DMS79 treated with DMSO at 0.1 percent for 48 hours (cell line): ENCODE measurements around the gene NQO1.
"Not testable (repeated sequence)": the region's sequence is repeated elsewhere in the genome, so short reads cannot be mapped to it uniquely, and the experiment has no call there.

ENCODE experiments used
- DNase-seq: peaks from one replicate; lab custom pipeline; 2025; lab: John Stamatoyannopoulos, UW

The NQO1 gene

DNA sequence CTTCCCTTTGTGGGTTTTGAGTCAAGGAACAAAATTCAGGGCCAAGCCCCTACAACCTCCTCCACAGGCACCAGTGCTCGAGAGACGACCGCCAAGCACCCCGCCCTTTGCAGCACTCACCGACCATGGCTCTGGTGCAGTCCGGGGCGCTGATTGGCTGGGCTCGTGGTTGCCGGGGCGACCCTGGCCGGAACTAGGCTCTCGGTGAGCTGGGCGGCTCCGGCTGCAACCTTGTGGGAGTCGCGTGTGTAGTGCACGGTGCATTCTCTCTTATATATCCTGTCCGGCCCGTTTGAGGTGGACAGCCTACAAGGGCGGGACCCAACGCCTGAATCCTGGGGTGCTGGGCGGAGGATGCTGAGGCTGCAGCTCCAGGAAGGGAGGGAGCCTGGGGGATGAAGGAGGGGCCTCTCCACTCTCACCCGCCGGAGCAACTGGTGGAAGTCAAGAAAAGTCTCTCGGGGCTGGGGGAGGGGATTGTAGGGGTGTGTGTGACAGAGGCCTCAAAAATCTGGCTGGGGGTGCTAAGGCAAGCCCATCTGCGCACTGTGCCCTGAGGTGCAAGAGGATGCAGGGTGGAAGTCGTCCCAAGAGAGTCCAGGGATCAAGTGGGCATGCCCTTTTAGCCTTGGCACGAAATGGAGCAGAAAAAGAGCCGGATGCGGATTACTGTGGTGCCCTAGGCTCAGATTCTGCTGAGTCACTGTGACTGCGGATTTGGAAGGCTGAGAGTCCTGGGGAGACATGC, at the start of gene NQO1:
TSS of gene NQO1 (minus strand) at position 248 of the 748 bp plus-strand sequence. CDS start at position 127, 121 bp downstream.
- DNase-seq: peak; percentile 80

GRCh38 chr16:69775563-69775962, 49.2 kb upstream of the NQO1 start:
- DNase-seq: no peak

DNA sequence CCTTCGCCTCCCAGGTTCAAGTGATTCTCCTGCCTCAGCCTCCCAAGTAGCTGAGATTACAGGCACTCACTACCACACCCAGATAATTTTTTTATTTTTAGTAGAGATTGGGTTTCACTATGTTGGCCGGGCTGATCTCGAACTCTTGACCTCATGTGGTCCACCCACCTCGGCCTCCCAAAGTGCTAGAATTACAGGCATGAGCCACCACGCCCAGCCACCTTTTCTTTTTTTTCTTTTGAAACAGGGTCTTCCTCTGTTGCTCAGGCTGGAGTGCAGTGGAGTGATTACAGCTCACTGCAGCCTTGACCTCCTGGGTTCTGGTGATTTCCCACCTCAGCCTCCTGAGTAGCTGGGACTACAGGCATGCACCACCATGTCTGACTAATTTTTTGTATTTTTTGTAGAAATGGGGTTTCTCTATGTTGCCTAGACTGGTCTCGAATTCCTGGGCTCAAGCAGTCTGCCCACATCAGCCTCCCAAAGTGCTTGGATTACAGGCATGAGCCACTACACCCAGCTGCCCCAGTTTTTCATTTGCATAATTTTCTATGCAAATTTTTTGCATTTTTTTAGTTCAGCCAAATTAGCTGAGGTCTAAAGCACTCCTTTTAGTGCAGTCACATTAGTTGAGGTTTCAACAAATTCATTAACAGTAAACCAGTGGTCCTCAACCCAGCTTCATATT, 47.0 kb upstream of the NQO1 start:
- no peak for DNase-seq

DNA sequence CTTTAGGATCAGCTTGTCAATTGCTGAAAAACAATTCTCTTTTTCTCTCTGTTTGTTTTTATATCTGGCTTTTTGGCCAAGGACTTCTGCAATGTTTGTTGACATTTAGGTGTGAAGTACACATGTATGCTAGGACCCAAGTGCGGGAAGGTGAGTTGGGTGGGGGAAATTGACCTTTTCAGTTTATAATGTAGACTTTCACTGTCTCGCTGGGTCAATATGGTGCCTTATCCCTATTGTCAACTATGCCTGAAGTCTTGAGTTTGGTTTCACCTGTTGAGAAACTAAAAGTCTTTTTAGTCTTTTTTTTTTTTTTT, 45.2 kb upstream of the NQO1 start:
- no peak for DNase-seq

GRCh38 chr16:69769404-69769803, 43.0 kb upstream of the NQO1 start:
- DNase-seq: no peak

DNA sequence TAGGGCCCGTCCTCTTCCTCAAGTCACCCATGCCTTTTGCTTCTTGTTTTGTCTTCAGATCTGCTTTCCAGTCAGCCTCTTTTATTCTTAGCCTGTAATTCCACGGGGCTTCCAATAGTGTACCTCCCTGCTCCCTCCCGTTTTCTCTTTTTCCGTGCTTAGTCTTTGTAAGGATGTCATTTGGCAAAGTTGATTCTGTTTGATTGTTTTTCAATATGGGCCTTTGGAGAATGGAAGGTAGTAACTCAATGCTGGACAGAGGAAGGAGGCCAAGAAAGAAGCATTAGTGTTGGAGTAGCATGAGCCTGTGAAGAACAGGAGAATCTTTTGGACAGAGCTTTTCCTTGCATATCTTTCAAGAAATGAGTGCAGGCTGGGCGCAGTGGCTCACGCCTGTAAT, 42.3 kb upstream of the NQO1 start:
- DNase-seq: no peak

GRCh38 chr16:69767459-69768229, 41.3 kb upstream of the NQO1 start:
- no peak for DNase-seq

DNA sequence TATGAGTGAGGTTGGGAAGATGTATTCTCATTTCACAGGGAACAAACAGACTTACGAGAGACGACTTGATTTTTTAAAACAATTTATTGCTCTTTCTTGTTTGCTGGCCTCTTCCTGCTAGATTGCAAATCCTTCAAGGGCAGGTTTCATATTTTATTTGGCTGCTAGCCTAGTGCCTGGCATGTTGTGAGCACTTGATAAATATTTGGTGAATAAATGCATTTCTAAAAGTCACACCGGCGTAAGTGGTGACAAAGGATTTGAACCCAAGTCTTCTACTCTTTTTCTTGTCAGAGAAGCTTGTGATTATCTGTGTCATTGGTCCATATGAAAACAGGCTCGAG, 37.2 kb upstream of the NQO1 start:
- no peak for DNase-seq

DNA sequence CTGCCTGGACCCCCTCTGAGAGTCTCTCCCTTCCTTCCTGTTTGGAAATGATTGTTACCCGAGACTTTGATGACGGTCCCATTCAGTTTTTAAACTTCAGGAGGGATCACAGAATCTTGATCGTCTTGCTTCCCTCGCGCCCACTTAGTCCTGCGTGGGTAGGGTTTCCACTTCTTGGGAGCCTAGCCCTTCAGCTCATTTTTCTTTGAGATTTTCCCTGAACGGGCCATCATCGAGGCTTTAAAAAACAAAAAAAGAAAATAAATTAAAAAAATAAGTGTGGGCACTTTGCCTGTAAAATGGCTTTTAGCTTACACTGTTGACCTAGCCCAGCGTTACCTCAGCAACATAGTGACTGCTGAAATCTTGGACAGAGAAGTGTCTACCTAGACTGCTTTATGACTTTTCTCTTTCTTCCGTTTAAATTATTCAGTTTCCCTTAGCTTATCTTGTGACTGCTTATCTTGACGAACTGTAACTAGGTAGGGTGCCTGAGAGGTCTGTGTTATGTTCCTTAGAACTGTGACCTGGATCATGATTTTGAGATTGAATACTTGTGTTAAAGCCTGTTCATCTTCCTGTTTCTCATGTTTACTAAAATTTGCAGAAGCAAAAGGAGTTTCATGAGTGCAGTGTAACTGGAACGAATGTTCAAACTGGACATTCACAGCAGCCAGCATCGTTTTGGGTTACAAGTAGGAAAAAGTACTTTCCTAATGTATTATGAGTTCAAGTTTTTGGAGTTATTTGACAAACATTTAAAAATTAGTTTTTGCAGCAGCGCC, 36.6 kb upstream of the NQO1 start:
- DNase-seq: no peak

GRCh38 chr16:69761983-69762813, 35.8 kb upstream of the NQO1 start, which contains the start of gene WWP2:
TSS of gene WWP2 (plus strand) at chr16:69762332. CDS start at chr16:69787011, 24,679 bp downstream.
- peak; percentile 38 for DNase-seq

DNA sequence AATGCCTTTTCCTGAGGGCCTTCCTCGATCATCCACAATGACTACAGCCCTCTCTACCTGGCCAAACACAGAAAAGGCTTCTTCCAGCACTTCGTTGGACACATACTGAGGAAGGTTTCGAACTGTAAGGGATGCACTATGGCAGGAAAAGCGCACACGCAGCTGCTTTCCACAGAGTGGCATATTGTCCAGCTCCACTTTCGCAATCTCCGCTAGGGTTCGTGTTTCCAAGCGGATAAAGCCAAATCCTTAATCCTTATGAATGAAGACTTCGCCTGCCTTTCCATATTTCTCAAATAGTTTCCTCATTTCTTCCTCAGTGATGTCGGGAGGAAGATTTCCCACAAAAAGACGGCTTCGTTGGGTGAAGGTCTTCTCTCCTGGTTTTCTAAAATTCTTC, 31.0 kb upstream of the NQO1 start:
- not testable (repeated sequence) for DNase-seq

- no peak for DNase-seq
These were observed 30.3 kb upstream of the NQO1 start for GRCh38 chr16:69756705-69757104.

DNA sequence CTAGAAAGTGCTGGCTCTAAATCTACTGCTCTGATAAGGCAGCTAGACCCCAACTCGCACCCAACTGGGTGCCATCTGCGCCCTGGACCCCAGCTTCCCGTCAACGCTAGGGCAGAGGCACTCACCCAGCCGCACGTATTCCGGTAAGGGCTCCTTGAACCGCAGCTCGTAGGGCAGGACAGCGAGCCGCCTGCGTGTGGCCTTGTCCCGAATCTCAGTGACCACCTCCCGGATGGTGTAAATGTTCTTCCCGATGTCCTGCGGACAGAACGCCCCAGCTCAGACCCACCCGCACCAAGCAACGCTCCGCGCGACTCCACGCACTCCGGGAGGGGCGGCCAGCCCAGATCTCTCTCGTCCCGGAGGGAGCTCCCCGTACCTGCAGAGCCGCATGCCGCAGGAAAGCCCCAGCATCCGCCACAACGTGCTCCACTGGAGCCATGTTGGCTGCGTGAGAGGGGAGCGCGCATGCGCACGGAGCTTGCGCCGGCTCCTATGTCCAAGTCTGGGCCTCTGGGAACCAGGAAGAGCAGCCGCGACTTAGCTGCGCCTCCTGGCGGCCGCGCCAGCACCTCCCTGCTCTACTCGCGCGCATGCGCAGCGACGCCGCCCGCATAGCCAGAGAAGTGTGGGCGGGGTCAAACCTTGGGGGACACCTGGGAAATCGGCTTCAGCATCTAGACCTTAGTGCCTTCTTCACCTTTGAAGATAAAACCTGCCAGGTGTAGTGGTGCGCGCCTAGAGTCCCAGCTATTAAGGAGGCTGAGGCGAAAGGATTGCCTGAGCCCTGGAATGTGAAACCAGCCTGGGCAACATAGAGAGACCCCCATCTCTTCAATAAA, 28.3 kb upstream of the NQO1 start, which contains the start of gene NOB1:
TSS of gene NOB1 (minus strand) at position 458 of the 842 bp plus-strand sequence. CDS start at position 442, 16 bp downstream.
- peak; percentile 73 for DNase-seq

DNA sequence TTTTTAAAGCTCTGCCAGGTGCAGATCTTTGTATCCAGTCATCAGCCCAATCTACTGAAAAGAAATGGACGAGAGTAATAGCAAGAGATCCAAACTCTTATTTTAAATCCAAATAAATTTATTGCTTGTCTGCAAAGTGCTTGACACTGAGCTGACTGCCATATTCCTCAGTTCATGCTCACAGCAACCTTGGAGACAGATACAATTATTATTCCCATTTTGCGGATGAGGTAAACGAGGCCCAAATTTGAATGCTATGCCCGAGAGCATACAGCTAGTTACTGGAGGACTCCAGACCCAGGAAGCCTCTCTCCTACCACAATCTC, 27.7 kb upstream of the NQO1 start:
- DNase-seq: no peak

DNA sequence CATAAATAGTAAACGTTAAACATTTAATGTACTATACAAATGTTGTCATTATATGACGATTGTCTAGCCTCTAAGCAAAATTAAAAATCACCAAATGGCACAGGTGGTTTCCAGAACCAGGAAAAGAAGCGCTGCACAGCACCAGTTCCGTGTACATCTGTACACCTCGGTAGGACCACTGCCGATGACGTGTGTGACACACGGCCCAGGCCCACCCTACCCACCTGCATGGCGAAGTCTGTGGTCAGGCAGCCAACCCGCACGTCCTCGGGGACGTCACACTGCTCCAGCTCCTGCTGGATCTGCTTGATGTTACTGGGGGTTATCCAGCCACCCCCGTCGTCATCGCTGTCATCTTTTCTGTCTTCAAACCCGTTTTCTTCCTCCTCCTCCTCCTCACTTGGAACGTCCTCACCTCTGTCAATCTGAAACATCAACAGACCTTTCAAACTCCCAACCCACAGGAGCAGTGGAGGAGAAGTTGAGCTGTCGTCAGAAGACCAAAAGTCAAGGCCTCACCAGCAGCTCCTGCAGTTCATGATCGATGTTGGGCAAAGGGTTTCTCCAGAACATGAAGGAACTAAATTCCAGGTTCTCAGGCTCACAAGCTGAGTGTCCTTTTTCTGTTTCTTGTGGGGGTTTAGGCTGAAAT, 22.5 kb upstream of the NQO1 start:
- no peak for DNase-seq

GRCh38 chr16:69747115-69747514, 20.8 kb upstream of the NQO1 start:
- DNase-seq: no peak

DNA sequence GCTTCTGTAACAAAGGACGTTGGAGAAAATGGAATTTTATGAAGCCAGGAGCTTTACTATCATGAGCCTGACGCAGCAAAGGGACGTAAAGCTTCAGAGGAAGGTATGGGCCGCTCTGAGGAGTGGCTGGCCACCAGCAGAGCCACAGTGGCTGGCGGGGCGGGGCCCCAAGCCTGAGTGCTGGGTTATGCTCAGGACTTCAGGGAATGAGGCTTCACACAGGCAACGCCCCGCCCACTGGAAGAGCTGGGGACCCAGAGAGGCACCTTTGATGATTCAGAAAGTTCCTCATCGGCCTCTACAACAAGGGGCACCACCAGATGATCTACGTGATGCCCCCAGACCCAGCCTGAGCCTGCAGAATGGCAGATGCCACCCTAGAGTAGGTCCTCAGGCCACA, 19.6 kb upstream of the NQO1 start:
- DNase-seq: no peak

DNA sequence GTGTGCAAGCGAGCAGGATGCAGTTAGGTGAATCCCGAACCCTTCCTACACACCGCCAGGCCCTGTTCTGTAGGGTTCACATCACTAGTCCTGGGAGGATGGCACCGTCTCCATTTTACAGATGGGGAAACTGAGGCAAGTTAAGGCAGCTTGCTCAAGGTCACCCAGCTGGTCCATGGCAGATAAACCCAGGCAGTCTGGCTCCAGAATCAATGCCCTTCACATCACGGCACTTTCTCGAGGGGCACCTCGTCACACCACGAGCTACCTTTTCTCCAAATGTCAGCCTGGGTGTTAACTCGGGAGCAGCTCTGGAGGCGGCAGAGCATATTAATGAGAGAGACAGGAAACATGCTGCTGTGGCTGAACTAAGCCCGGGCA, 18.9 kb upstream of the NQO1 start:
- no peak for DNase-seq

- no peak for DNase-seq
These were observed 18.2 kb upstream of the NQO1 start for GRCh38 chr16:69744363-69745231.
